Stimulated activated CD4-positive, alpha-beta T cell treated with anti-CD3 and anti-CD28 coated beads, TNF-alpha, amount 100 ng/mL, for 1 hour (primary cell): ENCODE results near the gene PRND.
"Not testable (repeated sequence)": the region's sequence is repeated elsewhere in the genome, so short reads cannot be mapped to it uniquely, and the experiment has no call there.

Experiments
- DNase-seq, 3 donors: peaks; one replicate each; pipeline ENCODE4 v3.0.0-alpha.2; 2020; ENCODE audit warnings: low read depth in 3 of 3, low spot score in 1 of 3

The PRND gene

GRCh38 chr20:4708036-4708435, 13.7 kb upstream of the PRND start:
- no peak for DNase-seq

DNA sequence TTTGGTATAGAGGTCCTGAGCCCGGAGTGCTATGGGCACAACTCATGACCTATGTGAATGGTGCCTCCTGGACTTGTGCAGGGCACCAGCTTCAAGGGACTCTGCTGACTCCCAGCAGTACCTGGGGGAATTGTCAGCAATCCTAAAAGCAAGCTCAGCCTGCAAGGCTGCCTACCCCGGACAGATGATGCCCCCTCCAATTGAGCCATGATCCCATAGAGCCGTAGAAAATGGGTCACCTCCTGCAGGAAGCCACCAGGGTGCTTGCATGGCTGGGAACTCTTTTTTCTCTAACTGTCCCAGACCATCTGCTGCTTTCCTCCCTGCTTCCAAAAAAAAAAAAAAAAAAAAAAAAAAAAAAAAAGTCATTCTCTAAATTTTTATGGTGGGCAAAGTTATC, 12.9 kb upstream of the PRND start:
- DNase-seq, result no peak

- no peak for DNase-seq
Measured at GRCh38 chr20:4709261-4710105, 12.2 kb upstream of the PRND start.

DNA sequence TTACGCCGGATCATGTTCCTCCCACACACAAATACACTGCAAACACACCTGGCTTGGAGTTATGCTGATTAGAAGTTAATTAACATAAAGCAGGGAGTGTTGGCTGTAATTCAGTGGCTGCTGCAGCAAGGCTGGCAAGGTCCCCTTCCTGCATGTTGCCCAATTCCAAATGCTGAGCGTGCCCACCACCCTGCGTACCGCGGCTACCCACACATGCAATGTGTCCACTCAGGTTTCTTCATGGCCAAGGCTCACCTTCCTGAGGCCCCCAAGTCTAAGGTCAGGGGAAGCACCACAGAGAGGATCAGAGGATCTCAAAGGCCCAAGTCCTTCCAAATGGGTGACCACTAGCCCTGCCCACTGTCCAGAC, 11.6 kb upstream of the PRND start:
- no peak for DNase-seq

- no peak for DNase-seq
Measured at GRCh38 chr20:4711511-4711910, 10.2 kb upstream of the PRND start.

DNA sequence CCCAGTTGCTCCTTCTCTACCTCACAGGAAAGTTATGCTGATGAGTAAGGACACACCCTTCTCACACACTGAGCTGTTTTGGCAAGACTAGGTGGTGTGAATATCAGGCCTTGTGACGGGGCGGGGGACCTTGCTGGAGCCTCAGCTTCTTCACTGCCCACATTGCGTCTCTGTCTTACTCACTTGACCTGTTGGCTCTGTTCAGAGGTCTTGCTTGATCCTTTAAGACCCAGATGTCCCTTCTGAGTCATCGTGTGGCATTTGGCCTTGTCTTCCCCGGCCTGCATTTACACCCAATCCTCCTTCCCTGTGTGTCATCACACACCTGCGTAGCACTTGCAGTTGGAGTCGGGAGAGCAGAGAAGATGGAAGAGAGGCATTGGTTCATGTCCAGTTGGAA, 8.3 kb upstream of the PRND start:
- DNase-seq, result no peak

DNA sequence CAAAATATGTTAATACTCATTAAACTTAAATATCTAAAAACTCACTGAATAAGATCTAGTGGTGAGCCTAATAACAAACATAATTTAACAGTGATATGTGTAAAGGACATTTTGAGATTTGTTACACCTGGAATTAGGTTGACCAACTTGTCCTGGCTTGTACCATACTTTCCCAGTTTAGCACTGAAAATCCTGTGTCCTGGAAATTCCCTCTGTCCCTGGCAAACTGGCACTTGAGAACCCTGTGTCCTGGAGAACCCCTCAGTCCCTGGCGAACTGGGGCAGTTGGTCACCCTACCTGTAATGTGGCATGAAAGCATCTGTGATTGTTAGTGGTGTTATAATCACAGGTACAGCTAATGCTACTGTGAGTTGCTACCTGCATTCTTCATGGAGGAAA, 6.9 kb upstream of the PRND start:
- DNase-seq, result no peak

DNA sequence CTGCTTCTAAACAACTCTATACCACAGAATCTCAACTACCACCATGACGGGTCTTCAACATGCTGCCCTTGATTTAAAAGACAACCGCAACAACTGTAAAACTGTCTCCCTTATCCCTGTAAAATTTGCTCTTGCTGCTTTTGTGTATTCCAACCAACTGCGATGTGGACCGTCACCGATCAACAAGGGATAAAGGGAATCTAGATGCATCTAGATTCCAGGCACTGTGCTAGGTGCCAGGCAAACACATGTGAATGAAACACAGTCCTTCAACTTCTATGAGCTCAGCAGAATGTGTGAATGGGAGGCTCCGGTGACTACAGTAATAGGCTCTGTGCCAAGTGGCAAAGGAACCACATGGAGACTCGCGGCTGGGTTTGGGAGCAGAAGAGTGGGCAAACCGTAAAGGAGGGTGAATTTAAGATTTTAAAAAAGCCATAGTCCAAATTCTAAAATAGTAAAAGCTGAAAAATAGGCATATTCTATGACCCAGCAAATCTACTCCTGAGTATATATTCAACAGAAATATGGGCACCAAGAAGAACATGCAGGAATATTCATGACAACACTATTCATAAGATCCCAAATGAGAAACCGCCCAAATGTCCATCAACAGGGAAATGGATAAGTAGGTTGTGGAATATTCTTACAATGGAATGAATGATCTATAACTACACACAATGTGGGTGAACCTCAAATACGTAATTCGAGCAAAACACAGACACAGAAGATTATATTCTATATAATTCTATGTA, 3.7 kb upstream of the PRND start:
- DNase-seq, result no peak

GRCh38 chr20:4719190-4719589, 2.5 kb upstream of the PRND start:
- DNase-seq, result no peak

DNA sequence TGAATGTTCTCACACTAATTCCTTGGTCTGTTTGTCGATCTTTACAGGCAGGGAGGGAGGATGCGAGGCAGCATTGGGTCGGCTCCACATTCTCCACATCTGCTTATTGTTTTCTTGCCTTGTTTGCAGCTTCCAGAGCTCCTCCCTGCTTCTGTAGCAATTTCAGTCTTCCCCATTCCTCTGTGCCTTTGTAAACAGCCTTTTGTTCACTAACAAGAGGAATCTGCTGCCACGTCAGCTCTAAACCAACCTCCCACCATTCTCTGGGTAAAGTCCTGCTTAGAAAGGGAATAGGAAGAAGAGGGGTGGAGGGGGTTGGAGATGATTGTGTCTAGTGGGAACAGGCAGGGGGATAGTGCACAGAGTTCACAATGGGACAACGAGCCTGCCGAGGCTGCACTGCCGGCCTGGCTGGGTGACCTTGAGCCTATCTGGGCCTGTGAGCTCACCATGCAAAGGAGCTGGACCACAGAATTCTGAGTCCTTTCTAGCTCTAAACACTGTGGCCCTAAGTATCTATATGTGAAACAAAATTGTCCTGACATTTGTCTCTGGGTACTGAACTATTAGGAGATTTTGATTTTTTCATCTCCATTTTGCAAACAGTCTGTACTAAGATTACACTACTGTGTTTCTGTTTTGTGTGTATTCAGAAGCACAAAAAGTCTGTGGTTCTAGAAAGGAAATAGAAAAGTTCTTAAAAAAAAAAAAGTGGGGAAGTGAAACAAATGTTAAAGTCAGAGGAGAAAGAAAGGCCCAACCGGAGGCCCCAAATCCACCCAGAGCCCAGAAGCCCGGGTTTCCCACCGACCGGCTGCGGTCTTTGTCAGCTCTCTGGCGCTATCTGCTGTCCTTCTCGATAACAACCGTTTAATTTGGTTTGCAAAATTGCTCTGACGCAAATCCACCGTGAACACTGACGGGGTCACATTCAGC, 1.4 kb upstream of the PRND start:
- DNase-seq, result peak; percentile 42 to 57 (median 54)

- DNase-seq, result no peak
Measured at GRCh38 chr20:4720977-4721349, 746 bp upstream of the PRND start.

DNA sequence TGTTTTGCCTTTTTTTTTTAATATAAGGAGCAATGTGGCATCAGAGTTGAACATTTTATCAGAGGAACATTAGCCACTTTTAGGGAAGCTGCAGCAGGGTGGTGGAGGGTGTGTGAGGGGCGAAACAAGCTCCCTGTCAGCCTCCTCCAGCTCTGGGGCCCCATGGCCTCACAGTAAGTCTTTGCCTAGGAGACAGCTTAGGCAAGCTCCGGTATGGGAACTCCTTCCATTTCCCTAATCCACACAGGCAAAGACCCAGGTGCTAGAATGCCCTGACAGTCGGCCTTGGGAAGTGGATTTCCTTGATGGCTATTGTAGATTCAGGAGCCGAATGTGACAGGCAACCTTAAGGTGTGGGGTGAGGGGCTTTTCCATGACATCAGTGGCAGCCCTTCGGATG, 862 bp downstream of the PRND start:
- DNase-seq, result no peak

DNA sequence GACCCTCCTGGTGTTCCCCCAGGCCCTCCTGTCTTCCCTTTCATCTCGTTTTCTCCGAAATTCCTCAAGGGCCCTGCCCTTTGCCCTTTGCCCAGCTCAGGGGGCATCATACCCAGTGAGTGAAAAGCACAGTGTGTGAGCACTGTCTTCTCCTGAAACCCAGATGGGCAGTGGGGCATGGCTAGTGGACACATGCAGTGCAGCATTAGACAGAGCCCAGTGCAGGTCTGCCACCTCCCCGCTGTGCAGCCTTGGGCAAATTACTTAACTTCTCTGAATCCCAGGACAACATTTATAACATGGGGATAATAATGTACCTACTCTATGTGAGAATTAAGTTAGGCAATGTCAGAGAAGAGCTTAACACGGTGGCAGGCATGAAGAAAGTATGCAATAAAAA, 1.3 kb downstream of the PRND start:
- no peak for DNase-seq

DNA sequence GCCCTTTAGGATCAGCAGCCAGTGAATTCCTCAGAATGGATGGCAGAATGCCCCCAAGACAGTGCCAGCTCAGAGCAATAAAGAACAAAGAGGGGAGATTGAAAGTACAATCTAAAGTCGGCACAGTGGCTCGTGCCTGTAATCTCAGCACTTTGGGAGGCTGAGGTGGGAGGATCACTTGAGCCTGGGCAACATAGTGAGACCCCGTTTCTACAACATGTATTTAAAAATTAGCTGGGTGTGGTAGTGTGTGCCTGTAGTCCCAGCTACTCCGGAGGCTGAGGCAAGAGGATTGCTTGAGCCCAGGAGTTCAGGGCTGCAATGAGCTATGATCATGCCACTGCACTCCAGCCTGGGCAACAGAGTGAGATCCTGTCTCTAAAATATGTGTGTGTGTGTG, 1.8 kb downstream of the PRND start:
- DNase-seq, result not testable (repeated sequence)

DNA sequence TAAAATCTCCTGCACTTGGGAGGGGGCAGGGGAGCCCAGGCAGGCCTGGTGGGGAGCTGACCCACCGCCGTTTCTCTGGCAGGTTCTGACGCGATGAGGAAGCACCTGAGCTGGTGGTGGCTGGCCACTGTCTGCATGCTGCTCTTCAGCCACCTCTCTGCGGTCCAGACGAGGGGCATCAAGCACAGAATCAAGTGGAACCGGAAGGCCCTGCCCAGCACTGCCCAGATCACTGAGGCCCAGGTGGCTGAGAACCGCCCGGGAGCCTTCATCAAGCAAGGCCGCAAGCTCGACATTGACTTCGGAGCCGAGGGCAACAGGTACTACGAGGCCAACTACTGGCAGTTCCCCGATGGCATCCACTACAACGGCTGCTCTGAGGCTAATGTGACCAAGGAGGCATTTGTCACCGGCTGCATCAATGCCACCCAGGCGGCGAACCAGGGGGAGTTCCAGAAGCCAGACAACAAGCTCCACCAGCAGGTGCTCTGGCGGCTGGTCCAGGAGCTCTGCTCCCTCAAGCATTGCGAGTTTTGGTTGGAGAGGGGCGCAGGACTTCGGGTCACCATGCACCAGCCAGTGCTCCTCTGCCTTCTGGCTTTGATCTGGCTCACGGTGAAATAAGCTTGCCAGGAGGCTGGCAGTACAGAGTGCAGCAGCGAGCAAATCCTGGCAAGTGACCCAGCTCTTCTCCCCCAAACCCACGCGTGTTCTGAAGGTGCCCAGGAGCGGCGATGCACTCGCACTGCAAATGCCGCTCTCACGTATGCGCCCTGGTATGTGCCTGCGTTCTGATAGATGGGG, 3.0 kb downstream of the PRND start:
- no peak for DNase-seq

- DNase-seq, result no peak
Measured at GRCh38 chr20:4725263-4725550, 3.5 kb downstream of the PRND start.

DNA sequence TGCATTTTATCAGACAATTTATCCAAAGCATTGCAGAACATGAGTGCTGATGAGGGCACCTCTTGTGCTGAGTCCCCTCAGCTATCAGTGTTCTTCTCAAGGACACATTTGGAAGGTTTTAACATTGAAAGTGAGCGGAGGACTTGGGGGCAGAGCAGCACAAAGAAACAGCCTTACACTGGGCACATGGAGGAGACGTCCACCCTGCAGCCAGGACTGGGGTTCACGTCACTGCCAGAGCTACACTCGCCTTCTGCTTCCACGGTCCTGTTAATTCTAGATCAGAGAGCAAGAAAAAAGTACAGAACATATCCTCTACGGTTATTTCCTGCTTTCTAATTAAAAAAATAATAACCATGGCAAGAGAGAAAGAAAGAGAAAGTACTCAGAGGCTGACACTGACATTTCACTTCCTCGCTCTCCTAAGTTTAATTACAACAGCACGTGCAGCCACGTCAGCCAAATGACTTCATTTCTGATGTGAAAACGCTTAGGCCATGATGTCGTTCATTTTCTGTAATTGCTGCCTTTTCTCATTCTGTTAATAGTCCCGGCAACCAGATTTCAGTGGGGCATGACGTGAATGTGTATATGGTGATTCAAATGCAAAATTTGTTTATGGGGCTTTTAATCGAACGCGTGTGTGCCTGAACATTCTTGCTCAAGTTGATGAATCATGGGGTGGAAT, 5.1 kb downstream of the PRND start:
- DNase-seq, result no peak

- no peak for DNase-seq
Measured at GRCh38 chr20:4728120-4728760, 6.5 kb downstream of the PRND start.

GRCh38 chr20:4729265-4729664, 7.6 kb downstream of the PRND start:
- no peak for DNase-seq

GRCh38 chr20:4730780-4731179, 9.1 kb downstream of the PRND start:
- no peak for DNase-seq
